Measurements from ENCODE around the gene PIGU. TPM values are rescaled to one million over a fixed set of nuclear protein-coding genes. Genes with fewer than 3 reads are reported as not detected.
"Not testable (repeated sequence)": the region's sequence is repeated elsewhere in the genome, so short reads cannot be mapped to it uniquely, and the experiment has no call there.

Gene PIGU
- total RNA-seq, 2 donors from 2014 or later: 20.1 to 20.6 TPM

DNA sequence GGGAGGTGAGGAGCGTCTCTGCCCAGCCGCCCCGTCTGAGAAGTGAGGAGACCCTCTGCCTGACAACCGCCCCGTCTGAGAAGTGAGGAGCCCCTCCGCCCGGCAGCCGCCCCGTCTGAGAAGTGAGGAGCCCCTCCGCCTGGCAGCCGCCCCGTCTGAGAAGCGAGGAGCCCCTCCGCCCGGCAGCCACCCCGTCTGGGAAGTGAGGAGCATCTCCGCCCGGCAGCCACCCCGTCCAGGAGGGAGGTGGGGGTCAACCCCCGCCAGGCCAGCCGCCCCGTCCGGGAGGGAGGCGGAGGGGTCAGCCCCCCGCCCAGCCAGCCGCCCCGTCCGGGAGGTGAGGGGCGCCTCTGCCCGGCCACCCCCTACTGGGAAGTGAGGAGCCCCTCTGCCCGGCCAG is 18.2 kb downstream of the PIGU start:
- H3K4me1 Mint-ChIP-seq (ENCODE audit: low read depth in 2 of 2); H3K4me3 Mint-ChIP-seq; H3K36me3 Mint-ChIP-seq; H3K27me3 Mint-ChIP-seq; DNase-seq (ENCODE audit: low spot score); H3K9me3 Mint-ChIP-seq; ATAC-seq; H3K27ac Mint-ChIP-seq: not testable (repeated sequence)

GRCh38 chr20:34654207-34654744 is 22.6 kb downstream of the PIGU start:
- H3K4me3 Mint-ChIP-seq: no peak overlapping the region
- peaks cover 5% of the 10 kb centered on the region for H3K36me3 Mint-ChIP-seq
- ATAC-seq (no peak), DNase-seq (ENCODE audit: low spot score) (no peak)
- H3K9me3 Mint-ChIP-seq: no peaks in the 10 kb centered on the region
- H3K27me3 Mint-ChIP-seq: no peaks in the 10 kb centered on the region
- H3K4me1 Mint-ChIP-seq (ENCODE audit: low read depth in 2 of 2): peaks cover 0 to 2% of the 10 kb centered on the region in 2 donors
- H3K27ac Mint-ChIP-seq: no peak overlapping the region

- no peak for ATAC-seq
- Mint-ChIP-seq H3K27me3 (no peaks in the 10 kb centered on the region), H3K4me3 (no peak overlapping the region), H3K36me3 (peaks cover 5% of the 10 kb centered on the region), H3K27ac (no peak overlapping the region), H3K9me3 (no peaks in the 10 kb centered on the region), H3K4me1 (ENCODE audit: low read depth in 2 of 2) (peaks cover 0 to 2% of the 10 kb centered on the region in 2 donors)
- no peak for DNase-seq (ENCODE audit: low spot score)
Measured at GRCh38 chr20:34651200-34651599, 25.7 kb downstream of the PIGU start.

DNA sequence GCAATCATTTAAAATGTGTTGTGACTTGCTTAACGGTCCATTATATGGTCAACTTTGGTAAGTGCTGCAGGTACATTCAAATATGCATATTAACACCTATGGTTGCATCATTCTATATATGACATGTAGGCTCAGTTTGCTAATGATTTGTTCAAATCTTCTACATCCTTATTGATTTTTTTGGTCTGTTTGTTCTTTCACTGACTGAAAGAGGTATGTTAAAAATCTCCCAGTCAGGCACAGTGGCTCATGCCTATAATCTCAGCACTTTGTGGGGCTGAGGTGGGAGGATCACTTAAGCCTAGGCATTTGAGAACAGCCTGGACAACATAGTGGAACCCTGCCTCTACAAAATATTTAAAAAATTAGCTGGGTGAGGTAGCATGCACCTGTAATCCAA is 29.2 kb downstream of the PIGU start:
- Mint-ChIP-seq H3K36me3 (no peaks in the 10 kb centered on the region), H3K27me3 (no peaks in the 10 kb centered on the region), H3K27ac (no peak overlapping the region), H3K4me1 (ENCODE audit: low read depth in 2 of 2) (peaks cover 0 to 2% of the 10 kb centered on the region in 2 donors), H3K9me3 (no peaks in the 10 kb centered on the region), H3K4me3 (no peak overlapping the region)
- ATAC-seq (no peak), DNase-seq (ENCODE audit: low spot score) (no peak)

- Mint-ChIP-seq H3K4me3 (no peak overlapping the region), H3K4me1 (ENCODE audit: low read depth in 2 of 2) (no peaks in the 10 kb centered on the region), H3K27me3 (no peaks in the 10 kb centered on the region), H3K27ac (no peak overlapping the region), H3K36me3 (no peaks in the 10 kb centered on the region), H3K9me3 (no peaks in the 10 kb centered on the region)
- no peak for ATAC-seq
- no peak for DNase-seq (ENCODE audit: low spot score)
Measured at GRCh38 chr20:34644951-34645350, 31.9 kb downstream of the PIGU start.

DNA sequence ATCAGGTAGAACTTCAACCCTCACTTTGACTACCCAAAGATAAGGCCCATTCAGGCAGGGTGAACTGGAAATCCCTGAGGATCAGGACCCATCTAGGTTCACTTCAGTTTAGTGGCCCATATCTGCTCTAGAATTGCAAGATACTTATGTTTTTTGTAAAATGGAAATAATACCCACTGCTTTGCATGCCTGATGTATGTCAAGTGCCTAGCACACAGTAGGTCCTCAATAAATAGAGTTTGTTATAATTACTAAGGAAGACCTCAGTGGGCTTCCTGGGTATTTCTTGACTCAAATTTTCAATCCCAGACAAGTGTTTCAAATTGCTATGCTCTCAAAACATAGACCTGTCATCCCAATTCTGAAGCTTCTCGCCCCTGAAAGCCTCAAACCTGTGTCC is 32.5 kb downstream of the PIGU start:
- H3K27me3 Mint-ChIP-seq: no peaks in the 10 kb centered on the region
- no peak overlapping the region for H3K4me3 Mint-ChIP-seq
- no peak for DNase-seq (ENCODE audit: low spot score)
- no peaks in the 10 kb centered on the region for H3K9me3 Mint-ChIP-seq
- no peaks in the 10 kb centered on the region for H3K4me1 Mint-ChIP-seq (ENCODE audit: low read depth in 2 of 2)
- ATAC-seq: no peak
- no peaks in the 10 kb centered on the region for H3K36me3 Mint-ChIP-seq
- no peak overlapping the region for H3K27ac Mint-ChIP-seq

- no peak for DNase-seq (ENCODE audit: low spot score)
- no peak for ATAC-seq
- Mint-ChIP-seq H3K36me3 (no peaks in the 10 kb centered on the region), H3K27ac (no peak overlapping the region), H3K9me3 (no peaks in the 10 kb centered on the region), H3K4me3 (no peak overlapping the region), H3K27me3 (no peaks in the 10 kb centered on the region), H3K4me1 (ENCODE audit: low read depth in 2 of 2) (no peaks in the 10 kb centered on the region)
Measured at GRCh38 chr20:34643928-34644327, 33.0 kb downstream of the PIGU start.

DNA sequence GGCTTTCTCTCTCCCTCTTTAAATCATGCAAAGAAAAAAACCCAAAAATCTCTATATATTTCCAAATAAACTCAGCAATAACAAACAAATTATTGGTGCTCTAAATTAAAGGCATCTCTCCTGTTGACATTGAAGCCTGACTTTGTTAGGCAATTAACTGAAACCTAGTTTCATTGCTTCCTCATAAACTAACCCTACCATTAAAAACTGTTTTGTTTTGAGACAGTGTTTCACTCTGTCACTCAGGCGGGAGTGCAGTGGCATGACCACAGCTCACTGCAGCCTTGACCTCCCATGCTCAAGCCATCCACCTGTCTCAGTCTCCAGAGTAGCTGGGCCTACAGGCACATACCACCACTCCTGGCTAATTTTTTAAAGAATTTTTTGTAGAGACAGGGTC is 34.9 kb downstream of the PIGU start:
- Mint-ChIP-seq H3K4me1 (ENCODE audit: low read depth in 2 of 2) (no peaks in the 10 kb centered on the region), H3K27me3 (no peaks in the 10 kb centered on the region)

DNA sequence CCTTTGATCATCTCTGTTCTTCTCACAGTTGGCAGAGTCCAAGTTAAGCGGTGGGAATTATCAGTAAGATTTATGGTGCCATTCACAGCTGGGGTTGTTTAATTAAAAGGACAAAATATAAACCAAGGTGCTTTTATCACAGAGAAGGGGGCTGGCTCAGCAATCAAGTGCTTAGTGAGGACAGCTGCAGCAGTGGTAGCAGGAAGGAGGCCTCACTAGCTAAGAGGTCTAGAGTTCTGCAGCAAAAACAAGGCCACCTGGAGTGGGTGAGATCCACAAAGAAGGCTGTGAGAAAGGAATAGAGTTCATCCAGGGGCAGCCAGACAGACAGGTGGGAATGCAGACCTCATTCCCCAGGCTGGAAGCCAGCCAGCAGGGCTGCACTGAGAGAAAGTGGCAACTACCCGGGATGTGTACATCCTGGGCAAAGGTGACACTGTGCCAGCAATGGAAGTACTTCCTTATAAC is 37.1 kb downstream of the PIGU start:
- H3K4me1 Mint-ChIP-seq (ENCODE audit: low read depth in 2 of 2): no peaks in the 10 kb centered on the region
- H3K4me3 Mint-ChIP-seq: no peak overlapping the region
- no peak for DNase-seq (ENCODE audit: low spot score)
- H3K36me3 Mint-ChIP-seq: peaks cover 11% of the 10 kb centered on the region
- no peak overlapping the region for H3K27ac Mint-ChIP-seq
- no peaks in the 10 kb centered on the region for H3K9me3 Mint-ChIP-seq
- no peak for ATAC-seq
- no peaks in the 10 kb centered on the region for H3K27me3 Mint-ChIP-seq

More for the DNA sequence above, 34.9 kb downstream of the PIGU start:
- no peak overlapping the region for H3K27ac Mint-ChIP-seq
- no peak for DNase-seq (ENCODE audit: low spot score)
- no peaks in the 10 kb centered on the region for H3K9me3 Mint-ChIP-seq
- H3K36me3 Mint-ChIP-seq: no peaks in the 10 kb centered on the region
- no peak for ATAC-seq
- H3K4me3 Mint-ChIP-seq: no peak overlapping the region

DNA sequence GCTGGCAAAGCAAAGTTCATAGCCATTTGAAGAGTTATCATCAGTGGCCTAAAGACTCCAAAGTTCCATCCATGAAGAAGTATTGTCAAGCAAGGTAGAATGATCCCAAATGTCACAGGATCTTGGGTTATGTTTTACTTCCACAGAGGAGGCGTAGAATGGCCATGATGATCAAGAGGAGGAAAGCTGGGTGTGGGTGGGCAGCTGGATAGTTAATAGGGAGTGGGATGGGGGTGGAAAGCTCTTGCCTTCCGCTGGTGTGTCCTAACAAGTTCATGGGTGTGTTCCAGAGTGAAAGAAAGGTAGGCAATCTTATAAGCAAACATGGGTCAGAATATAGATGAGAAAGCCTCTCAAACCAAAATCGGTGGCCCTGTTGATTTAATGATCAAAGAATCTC is 38.4 kb downstream of the PIGU start:
- H3K27ac Mint-ChIP-seq: no peak overlapping the region
- no peak overlapping the region for H3K4me3 Mint-ChIP-seq
- H3K36me3 Mint-ChIP-seq: peaks cover 11% of the 10 kb centered on the region
- no peak for DNase-seq (ENCODE audit: low spot score)
- no peaks in the 10 kb centered on the region for H3K4me1 Mint-ChIP-seq (ENCODE audit: low read depth in 2 of 2)
- H3K27me3 Mint-ChIP-seq: no peaks in the 10 kb centered on the region
- H3K9me3 Mint-ChIP-seq: no peaks in the 10 kb centered on the region
- no peak for ATAC-seq

- Mint-ChIP-seq H3K36me3 (peaks cover 15% of the 10 kb centered on the region), H3K4me3 (no peak overlapping the region)
- no peak for ATAC-seq
Measured at GRCh38 chr20:34638039-34638292, 38.9 kb downstream of the PIGU start.

GRCh38 chr20:34637245-34638038 is 39.5 kb downstream of the PIGU start:
- no peaks in the 10 kb centered on the region for H3K27me3 Mint-ChIP-seq
- ATAC-seq: no peak
- no peak overlapping the region for H3K4me3 Mint-ChIP-seq
- no peak for DNase-seq (ENCODE audit: low spot score)
- no peak overlapping the region for H3K27ac Mint-ChIP-seq
- H3K4me1 Mint-ChIP-seq (ENCODE audit: low read depth in 2 of 2): no peaks in the 10 kb centered on the region
- H3K36me3 Mint-ChIP-seq: peaks cover 17% of the 10 kb centered on the region
- no peaks in the 10 kb centered on the region for H3K9me3 Mint-ChIP-seq

More at GRCh38 chr20:34638039-34638292, 38.9 kb downstream of the PIGU start:
- no peaks in the 10 kb centered on the region for H3K27me3 Mint-ChIP-seq
- no peak for DNase-seq (ENCODE audit: low spot score)
- H3K9me3 Mint-ChIP-seq: no peaks in the 10 kb centered on the region
- no peaks in the 10 kb centered on the region for H3K4me1 Mint-ChIP-seq (ENCODE audit: low read depth in 2 of 2)
- H3K27ac Mint-ChIP-seq: no peak overlapping the region

DNA sequence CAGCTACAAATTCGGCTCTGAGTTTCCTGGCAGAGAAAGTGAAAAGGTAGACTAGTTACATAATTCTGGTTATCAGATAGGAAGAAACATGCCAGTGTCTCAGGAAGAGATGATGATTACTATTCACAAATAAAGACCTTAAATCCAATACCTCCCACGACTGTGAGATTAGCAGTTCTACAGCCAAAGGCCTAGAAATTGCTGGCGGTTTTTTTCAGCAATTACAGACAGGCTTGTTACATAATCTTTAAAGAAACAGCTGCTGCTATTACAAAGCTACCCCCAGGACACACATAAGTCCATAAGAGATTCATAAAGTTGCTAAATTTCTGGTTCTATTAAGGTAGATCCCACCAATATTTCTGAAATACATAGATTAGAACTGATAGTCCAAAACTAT is 40.2 kb downstream of the PIGU start:
- Mint-ChIP-seq H3K36me3 (peaks cover 17% of the 10 kb centered on the region), H3K27me3 (no peaks in the 10 kb centered on the region)

GRCh38 chr20:34634392-34634791 is 42.5 kb downstream of the PIGU start:
- Mint-ChIP-seq H3K36me3 (peaks cover 21% of the 10 kb centered on the region), H3K27ac (no peak overlapping the region), H3K4me1 (ENCODE audit: low read depth in 2 of 2) (no peaks in the 10 kb centered on the region), H3K9me3 (no peaks in the 10 kb centered on the region), H3K27me3 (no peaks in the 10 kb centered on the region), H3K4me3 (no peak overlapping the region)
- no peak for ATAC-seq
- DNase-seq (ENCODE audit: low spot score): no peak

More for the DNA sequence above, 40.2 kb downstream of the PIGU start:
- DNase-seq (ENCODE audit: low spot score) (no peak), ATAC-seq (no peak)
- H3K4me1 Mint-ChIP-seq (ENCODE audit: low read depth in 2 of 2): no peaks in the 10 kb centered on the region
- H3K9me3 Mint-ChIP-seq: no peaks in the 10 kb centered on the region
- H3K27ac Mint-ChIP-seq: no peak overlapping the region
- no peak overlapping the region for H3K4me3 Mint-ChIP-seq
